H1 (cell line): ENCODE data around the gene MEF2C. TPM values are rescaled to one million over a fixed set of nuclear protein-coding genes. Genes with fewer than 3 reads are reported as not detected.

Experiments
- CTCF ChIA-PET: fragments of 300-600 bp; sonication (Branson Sonifier 250); formaldehyde crosslinking; loops from one replicate; lab custom pipeline; 2021; ENCODE audit not compliant: partially characterized antibody; lab: Charles Lee
- POLR2A ChIA-PET: fragments of 300-600 bp; sonication (Branson Sonifier 250); formaldehyde crosslinking; loops from one replicate; lab custom pipeline; 2021; ENCODE audit warnings: inconsistent platforms; ENCODE audit not compliant: partially characterized antibody; lab: Charles Lee
- DNase-seq, 2 experiments: peaks; one replicate each; pipeline versions ENCODE4 v3.0.0 to v3.0.0-alpha.2; 2010 to 2022; ENCODE audit warnings: low spot score in 2 of 2, low read depth in 1 of 2, mixed read lengths in 1 of 2
- FAIRE-seq: peaks from 2 replicates; lab custom pipeline; 2011; peaks lifted over from hg19 to GRCh38; lab: Jason Lieb, UNC
- H2AFZ ChIP-seq: 2 replicates; pipeline ENCODE4 v1.8.1; 2012; ENCODE audit warnings: low read length, inconsistent platforms
- H2AK5ac ChIP-seq: 2 replicates; pipeline ENCODE4 v1.6.1; 2013; ENCODE audit warnings: low read depth, low read length
- H2BK120ac ChIP-seq: replicated peaks from 2 replicates; pipeline ENCODE3; 2013; ENCODE audit warnings: low read depth, low read length, inconsistent platforms
- H2BK12ac ChIP-seq: 2 replicates; pipeline ENCODE4 v1.6.1; 2013; ENCODE audit warnings: low read depth, low read length
- H2BK15ac ChIP-seq: 2 replicates; pipeline ENCODE4 v1.6.1; 2013; ENCODE audit warnings: low read length
- H2BK20ac ChIP-seq: 2 replicates; pipeline ENCODE4 v1.6.1; 2013; ENCODE audit warnings: low read length
- H2BK5ac ChIP-seq: 2 replicates; pipeline ENCODE4 v1.6.1; 2013; ENCODE audit warnings: low read depth, low read length
- H3K14ac ChIP-seq: 2 replicates; pipeline ENCODE4 v1.6.1; 2013; ENCODE audit warnings: inconsistent platforms; ENCODE audit not compliant: insufficient read length
- H3K18ac ChIP-seq: 2 replicates; pipeline ENCODE4 v1.6.1; 2013; ENCODE audit warnings: low read length; ENCODE audit errors: extremely low read depth
- H3K23ac ChIP-seq: 2 replicates; pipeline ENCODE4 v1.6.1; 2013; ENCODE audit warnings: inconsistent platforms; ENCODE audit not compliant: insufficient read length
- H3K23me2 ChIP-seq: 2 replicates; pipeline ENCODE4 v1.6.1; 2013; ENCODE audit warnings: low read depth, low read length
- H3K27ac ChIP-seq: 2 replicates; pipeline ENCODE4 v1.6.1; 2011; ENCODE audit warnings: low read depth, low read length, inconsistent platforms
- H3K27me3 ChIP-seq, 4 experiments: replicated peaks in 1 of 4; 1 replicate in 1 of 4; 2 replicates in 3 of 4; pipeline versions ENCODE4 v1.6.1 to v1.8.1; 2011 to 2013; ENCODE audit warnings: low read length in 3 of 4, mild to moderate bottlenecking in 3 of 4, inconsistent platforms in 2 of 4, mixed read lengths in 2 of 4, moderate library complexity in 1 of 4; ENCODE audit not compliant: control insufficient read depth in 3 of 4, insufficient read depth in 3 of 4; ENCODE audit errors: extremely low read depth in 1 of 4
- H3K36me3 ChIP-seq, 4 experiments: 2 replicates each; pipeline versions ENCODE4 v1.6.1 to v1.8.1; 2011 to 2013; ENCODE audit warnings: mild to moderate bottlenecking in 4 of 4, low read length in 3 of 4, moderate library complexity in 2 of 4, control low read depth in 1 of 4, inconsistent platforms in 1 of 4; ENCODE audit not compliant: insufficient read depth in 4 of 4, control insufficient read depth in 2 of 4
- H3K4ac ChIP-seq: replicated peaks from 2 replicates; pipeline ENCODE3; 2013; ENCODE audit warnings: low read length, low read depth, mixed read lengths, inconsistent platforms; ENCODE audit not compliant: insufficient read length
- H3K4me1 ChIP-seq, 4 experiments: replicated peaks in 1 of 4; 1 replicate in 1 of 4; 2 replicates in 3 of 4; pipeline versions ENCODE4 v1.6.1 to v1.8.1; 2011 to 2013; ENCODE audit warnings: low read length in 3 of 4, inconsistent platforms in 2 of 4, mixed read lengths in 1 of 4; ENCODE audit not compliant: insufficient read depth in 4 of 4, control insufficient read depth in 3 of 4
- H3K4me2 ChIP-seq, 2 experiments: 2 replicates each; pipeline versions ENCODE4 v1.6.1 to v1.8.1; 2011 to 2013; ENCODE audit warnings: low read depth in 2 of 2, low read length in 2 of 2, control low read depth in 1 of 2, inconsistent platforms in 1 of 2, mild to moderate bottlenecking in 1 of 2; ENCODE audit not compliant: insufficient read depth in 1 of 2
- H3K4me3 ChIP-seq, 4 experiments: fragments of 200-600, 300-600 bp in 1 of 4; sonication (generic), shearing (Covaris generic), sonication (Bioruptor Twin) in 1 of 4; 2 replicates each; pipeline versions ENCODE4 v1.5.1 to v1.8.1; 2011 to 2016; ENCODE audit warnings: low read length in 4 of 4, low read depth in 3 of 4, control low read depth in 2 of 4, inconsistent platforms in 2 of 4, mild to moderate bottlenecking in 2 of 4, mixed read lengths in 1 of 4, moderate library complexity in 1 of 4; ENCODE audit not compliant: insufficient read depth in 2 of 4; ENCODE audit errors: extremely low read depth in 1 of 4
- H3K56ac ChIP-seq: replicated peaks from 2 replicates; pipeline ENCODE3; 2013; ENCODE audit warnings: low read depth, mild to moderate bottlenecking, mixed read lengths, low read length, inconsistent platforms; ENCODE audit not compliant: insufficient read length
- H3K79me1 ChIP-seq: 2 replicates; pipeline ENCODE4 v1.6.1; 2013; ENCODE audit warnings: low read depth, low read length, control low read depth
- H3K79me2 ChIP-seq, 2 experiments: 2 replicates each; pipeline versions ENCODE4 v1.6.1 to v1.8.1; 2012 to 2013; ENCODE audit warnings: low read length in 2 of 2, mild to moderate bottlenecking in 2 of 2, inconsistent platforms in 1 of 2; ENCODE audit not compliant: insufficient read depth in 2 of 2, control insufficient read depth in 1 of 2
- H3K9ac ChIP-seq, 4 experiments: replicated peaks in 1 of 4; 1 replicate in 1 of 4; 2 replicates in 3 of 4; pipeline versions ENCODE4 v1.6.1 to v1.8.1; 2011 to 2013; ENCODE audit warnings: low read depth in 3 of 4, low read length in 3 of 4, control low read depth in 2 of 4, mild to moderate bottlenecking in 2 of 4, moderate library complexity in 2 of 4, inconsistent platforms in 1 of 4; ENCODE audit errors: extremely low read depth in 1 of 4
- H3K9me3 ChIP-seq, 2 experiments: 2 replicates each; pipeline versions ENCODE4 v1.6.1 to v1.8.1; 2012 to 2013; ENCODE audit warnings: mild to moderate bottlenecking in 2 of 2, moderate library complexity in 2 of 2, control low read depth in 1 of 2, inconsistent platforms in 1 of 2, low read depth in 1 of 2, low read length in 1 of 2, mixed read lengths in 1 of 2; ENCODE audit not compliant: insufficient read depth in 2 of 2
- H4K20me1 ChIP-seq, 2 experiments: replicated peaks in 1 of 2; 2 replicates each; pipeline versions ENCODE3 to v1.8.1; 2011 to 2013; ENCODE audit warnings: inconsistent platforms in 2 of 2, low read length in 2 of 2, mild to moderate bottlenecking in 1 of 2; ENCODE audit not compliant: insufficient read depth in 2 of 2, control insufficient read depth in 1 of 2
- H4K5ac ChIP-seq: 2 replicates; pipeline ENCODE4 v1.6.1; 2013; ENCODE audit warnings: low read length, low read depth, mixed read lengths, inconsistent platforms; ENCODE audit not compliant: insufficient read length
- H4K8ac ChIP-seq: 2 replicates; pipeline ENCODE4 v1.8.0; 2013; ENCODE audit warnings: mild to moderate bottlenecking, moderate library complexity, low read length, inconsistent platforms; ENCODE audit not compliant: insufficient read depth; ENCODE audit errors: extremely low read depth
- H4K91ac ChIP-seq: replicated peaks from 2 replicates; pipeline ENCODE3; 2013; ENCODE audit warnings: low read length, mixed read lengths, inconsistent platforms; ENCODE audit not compliant: insufficient read length
- ASH2L ChIP-seq: fragments of 200-600, 300-600 bp; sonication (generic); IDR thresholded peaks from one replicate; pipeline ENCODE4 v1.7.1; 2017; ENCODE audit warnings: low read length
- BACH1 ChIP-seq: IDR thresholded peaks from 2 replicates; pipeline ENCODE4 v1.6.1; 2012; ENCODE audit warnings: low read length, improper control_type of control experiment
- BRCA1 ChIP-seq: IDR thresholded peaks from 2 replicates; pipeline ENCODE4 v1.6.1; 2012; ENCODE audit warnings: low read depth, low read length, improper control_type of control experiment
- EP300 ChIP-seq, 2 experiments: IDR thresholded peaks; 1 replicate in 1 of 2; 2 replicates in 1 of 2; pipeline ENCODE4 v1.6.1; 2011 to 2012; ENCODE audit warnings: low read depth in 2 of 2, low read length in 2 of 2, mild to moderate bottlenecking in 2 of 2, borderline replicate concordance in 1 of 2, inconsistent platforms in 1 of 2, moderate library complexity in 1 of 2
- FOSL1 ChIP-seq: IDR thresholded peaks from 2 replicates; pipeline ENCODE4 v1.6.1; 2011; ENCODE audit warnings: mild to moderate bottlenecking, low read depth, low read length, moderate library complexity; ENCODE audit not compliant: insufficient read depth
- HDAC6 ChIP-seq: IDR thresholded peaks from one replicate; pipeline ENCODE4 v1.7.1; 2012; ENCODE audit warnings: low read depth, mild to moderate bottlenecking, inconsistent platforms, low read length, moderate library complexity
- JUN ChIP-seq: IDR thresholded peaks from 2 replicates; pipeline ENCODE4 v1.6.1; 2011; ENCODE audit warnings: low read depth, mild to moderate bottlenecking, improper control_type of control experiment, low read length
- KDM1A ChIP-seq: fragments of 200-600, 300-600 bp; sonication (generic); IDR thresholded peaks from 2 replicates; pipeline ENCODE4 v1.7.1; 2016; ENCODE audit warnings: mild to moderate bottlenecking, low read length, borderline replicate concordance
- NRF1 ChIP-seq: IDR thresholded peaks from 2 replicates; pipeline ENCODE4 v1.6.1; 2011; ENCODE audit warnings: mild to moderate bottlenecking, low read depth, low read length, improper control_type of control experiment
- RBBP5 ChIP-seq: IDR thresholded peaks from 2 replicates; pipeline ENCODE4 v1.7.1; 2012; ENCODE audit warnings: low read depth, mild to moderate bottlenecking, inconsistent platforms, low read length, moderate library complexity, borderline replicate concordance
- RFX5 ChIP-seq: IDR thresholded peaks from 2 replicates; pipeline ENCODE4 v1.6.1; 2011; ENCODE audit warnings: low read depth, low read length, improper control_type of control experiment, borderline replicate concordance
- SIN3A ChIP-seq, 2 experiments: IDR thresholded peaks in 1 of 2; conservative IDR thresholded peaks in 1 of 2; 2 replicates each; pipeline ENCODE4 v1.6.1; 2011 to 2012; ENCODE audit warnings: low read length in 2 of 2, improper control_type of control experiment in 1 of 2, low read depth in 1 of 2, mild to moderate bottlenecking in 1 of 2
- SP4 ChIP-seq: IDR thresholded peaks from 2 replicates; pipeline ENCODE4 v1.6.1; 2012; ENCODE audit warnings: low read length, inconsistent platforms
- SRF ChIP-seq: IDR thresholded peaks from 2 replicates; pipeline ENCODE4 v1.6.1; 2011; ENCODE audit warnings: mild to moderate bottlenecking, low read depth, low read length, moderate library complexity
- TEAD4 ChIP-seq: IDR thresholded peaks from 2 replicates; pipeline ENCODE4 v1.6.1; 2012; ENCODE audit warnings: low read depth, low read length, inconsistent platforms, mixed read lengths
- WGBS, 2 experiments: shearing (Covaris generic) in 1 of 2; methylation state at CpG; one replicate each; pipeline versions ENCODE4 v1.1.6 to v1.1.7; 2013 to 2015; ENCODE audit warnings: low lambda C conversion rate in 2 of 2, mixed read lengths in 2 of 2, inconsistent platforms in 1 of 2, low coverage in 1 of 2, missing lambda C conversion rate in 1 of 2; ENCODE audit not compliant: insufficient replicate concordance in 2 of 2, insufficient coverage in 1 of 2, insufficient read length in 1 of 2; ENCODE audit errors: extremely low coverage in 1 of 2, missing lambda C conversion rate in 1 of 2; 5-methylcytosine and 5-hydroxymethylcytosine counted together
- polyA plus RNA-seq, 7 experiments: library from polyadenylated mRNA; depleted of rRNA in 3 of 7; stranded (reverse) in 5 of 7; unstranded in 2 of 7; fragments of >200 nt in 5 of 7; fragments of 200-250 nt in 2 of 7; gene quantifications; 1 replicate in 5 of 7; 2 replicates in 1 of 7; 4 replicates in 1 of 7; pipeline versions ENCODE4 v1.2.1 to v1.2.3, GENCODE V29; 2011 to 2013; ENCODE audit warnings: missing spikeins in 2 of 7, mixed read lengths in 2 of 7
- total RNA-seq: library from RNA; stranded (reverse); fragmentation: NEBNext Ultra II Directional; extraction: Animal tissue kit (Norgen Biotek cat#: 25700); gene quantifications from 2 replicates; pipeline ENCODE4 v1.2.1, GENCODE V29; 2021

The MEF2C gene
- total and polyA plus RNA-seq, 2 of the 8 experiments (the other 6 are each of a cell fraction or from before 2014, with no cell fraction given), result 0.59 to 0.99 TPM

DNA sequence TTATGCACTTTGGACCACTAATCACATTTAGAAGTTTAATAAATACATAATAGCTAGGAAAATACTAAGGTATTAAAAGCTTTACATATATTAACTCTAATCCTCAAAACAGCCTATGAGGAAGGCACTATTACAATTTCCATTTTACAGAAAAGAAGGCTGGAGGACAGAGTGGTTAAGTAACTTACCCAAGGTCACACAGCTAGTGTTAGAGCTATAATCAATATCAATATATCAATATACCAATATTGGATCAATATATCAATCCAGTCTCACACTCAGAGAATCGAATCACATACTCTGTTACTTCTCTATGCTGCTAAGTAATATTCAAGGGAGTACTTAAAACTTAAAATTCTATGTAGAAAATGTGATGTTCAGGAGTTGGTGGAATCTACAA lies 45.2 kb downstream of the MEF2C start:
- DNase-seq, result no peak
- H2BK20ac ChIP-seq, result no peak overlapping the region
- no peaks in the 10 kb centered on the region for H3K27me3 ChIP-seq
- no peak overlapping the region for H2AK5ac ChIP-seq
- ChIA-PET POLR2A (no interaction called here), CTCF (interaction anchor here (0.7 to 1.2 kb wide), 2 partner anchors 8 kb away, joined by 3 read pairs; no protein-coding TSS in a partner anchor)
- H3K79me2 ChIP-seq, result no peaks in the 10 kb centered on the region
- no peak overlapping the region for H3K14ac ChIP-seq
- no peak overlapping the region for H4K5ac ChIP-seq
- H3K4me1 ChIP-seq, result peaks cover 0 to 3% (median 1%) of the 10 kb centered on the region in 4 experiments; a peak in 1 of 7 replicates
- no peak overlapping the region for H2BK120ac ChIP-seq
- no peak overlapping the region for H3K4ac ChIP-seq
- no peaks in the 10 kb centered on the region for H4K20me1 ChIP-seq
- H2BK5ac ChIP-seq, result no peak overlapping the region
- no peak overlapping the region for H3K4me2 ChIP-seq
- H4K8ac ChIP-seq, result no peak overlapping the region
- TF ChIP-seq HDAC6 (no peak), RFX5 (no peak), BACH1 (no peak), RBBP5 (no peak), SP4 (no peak), SIN3A (conservative IDR thresholded peaks at IDR 0.05 in 1 of 2, IDR thresholded peaks at IDR 0.05 in 1 of 2; ENCODE audit: low read depth in 1 of 2, low read length in 2 of 2) (no peak), SRF (no peak), NRF1 (no peak), TEAD4 (no peak), EP300 (IDR thresholded peaks at IDR 0.05; ENCODE audit: borderline replicate concordance in 1 of 2, low read depth in 2 of 2, low read length in 2 of 2) (no peak), BRCA1 (no peak), FOSL1 (no peak), JUN (no peak), KDM1A (no peak), ASH2L (no peak)
- FAIRE-seq, result no peak
- no peak overlapping the region for H3K56ac ChIP-seq
- no peaks in the 10 kb centered on the region for H3K36me3 ChIP-seq
- no peak overlapping the region for H3K9ac ChIP-seq
- no peak overlapping the region for H4K91ac ChIP-seq
- no peaks in the 10 kb centered on the region for H3K23me2 ChIP-seq
- 94% methylated on average over 1 of the region's 1 CpG; no CpG with 5 or more reads in 1 of the 2 experiments for WGBS, 2 experiments
- H3K9me3 ChIP-seq, result no peaks in the 10 kb centered on the region
- no peaks in the 10 kb centered on the region for H3K79me1 ChIP-seq
- no peak overlapping the region for H3K4me3 ChIP-seq
- H3K18ac ChIP-seq, result no peak overlapping the region
- H3K27ac ChIP-seq, result no peak overlapping the region
- no peak overlapping the region for H2BK15ac ChIP-seq
- no peak overlapping the region for H2BK12ac ChIP-seq
- no peak overlapping the region for H2AFZ ChIP-seq
- no peak overlapping the region for H3K23ac ChIP-seq
